HuH-7 (cell line): ENCODE results near the gene KCNAB3.

Experiments used
- DNase-seq: peaks from one replicate; pipeline ENCODE4 v3.0.0; 2011; ENCODE audit warnings: low spot score

Gene KCNAB3

GRCh38 chr17:7897773-7898172 lies 31.9 kb downstream of the KCNAB3 start:
- peak; percentile 46 for DNase-seq

DNA sequence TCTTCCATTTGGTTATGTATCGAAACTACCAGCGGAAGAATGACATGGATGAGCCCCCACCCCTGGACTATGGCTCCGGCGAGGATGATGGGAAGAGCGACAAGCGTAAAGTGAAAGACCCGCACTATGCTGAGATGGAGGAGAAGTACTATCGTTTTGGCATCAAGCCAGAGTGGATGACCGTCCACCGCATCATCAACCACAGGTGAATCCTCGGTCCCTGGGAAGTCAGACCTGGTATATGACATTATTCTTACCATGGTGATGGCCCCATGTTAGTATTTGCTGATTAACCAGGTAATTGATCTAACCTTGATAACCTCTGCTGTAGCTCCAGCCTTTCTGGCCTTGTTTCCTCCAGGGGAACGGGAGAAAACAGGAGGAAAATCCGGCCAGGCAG lies 32.6 kb downstream of the KCNAB3 start:
- no peak for DNase-seq

GRCh38 chr17:7894866-7895265 lies 34.8 kb downstream of the KCNAB3 start:
- no peak for DNase-seq

DNA sequence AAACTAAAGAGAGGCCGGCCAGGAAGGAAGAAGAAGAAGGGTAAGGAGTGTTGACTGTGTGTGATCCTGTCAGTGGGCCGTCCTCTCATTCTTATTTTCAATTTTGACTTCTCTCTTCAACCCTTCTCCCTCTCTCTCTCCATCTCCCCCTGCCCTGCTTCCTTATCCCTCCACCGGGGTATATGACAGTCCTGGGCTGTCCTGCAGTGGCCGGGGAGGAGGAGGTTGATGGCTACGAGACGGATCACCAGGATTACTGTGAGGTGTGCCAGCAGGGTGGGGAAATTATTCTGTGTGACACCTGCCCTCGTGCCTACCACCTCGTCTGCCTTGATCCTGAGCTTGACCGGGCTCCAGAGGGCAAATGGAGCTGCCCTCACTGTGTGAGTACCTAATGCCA lies 35.4 kb downstream of the KCNAB3 start:
- no peak for DNase-seq

- no peak for DNase-seq
Measured at GRCh38 chr17:7893187-7893880, 36.3 kb downstream of the KCNAB3 start.

- no peak for DNase-seq
Measured at GRCh38 chr17:7889166-7889955, 40.3 kb downstream of the KCNAB3 start.

- no peak for DNase-seq
Measured at GRCh38 chr17:7888184-7888920, 41.3 kb downstream of the KCNAB3 start, which contains the start of gene CHD3. Gene CHD3, plus strand, starts transcription at chr17:7888789. Its CDS starts 212 bp downstream, at chr17:7889001.

DNA sequence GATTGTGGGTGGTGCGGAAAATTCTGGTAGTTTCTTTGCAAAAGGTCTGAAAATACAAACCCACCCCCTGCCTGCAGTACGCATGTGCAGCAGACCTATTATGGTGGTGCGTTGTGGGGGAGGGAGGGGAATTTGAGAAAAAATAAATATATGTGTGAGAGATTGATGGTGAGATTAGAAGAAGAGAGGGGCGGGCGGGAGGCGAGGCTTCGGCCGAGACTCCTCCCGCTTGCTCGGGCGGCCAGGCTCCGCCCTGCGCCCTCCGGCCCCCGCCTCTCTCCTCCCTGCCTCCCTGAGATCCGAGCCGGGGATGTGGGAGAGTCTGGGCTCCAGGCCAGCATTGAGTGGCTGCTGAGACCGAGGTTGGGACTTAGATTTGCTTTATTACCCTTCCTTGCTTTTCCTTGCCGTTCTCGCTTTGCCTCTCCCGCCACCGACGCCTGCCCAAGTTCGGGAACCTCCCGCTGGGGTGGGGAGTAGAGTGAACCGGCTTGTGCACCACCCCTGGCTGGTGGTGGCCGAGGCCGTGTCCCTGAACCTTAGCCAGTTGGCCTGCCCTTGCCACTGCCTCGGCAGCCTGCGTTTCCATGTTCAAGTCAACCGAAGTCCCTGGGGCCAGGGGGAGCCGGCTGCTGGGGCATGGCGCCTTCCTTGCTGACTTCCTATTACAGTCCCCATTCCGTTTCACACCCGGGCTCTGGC lies 42.0 kb downstream of the KCNAB3 start:
- peak; percentile 92 for DNase-seq

- no peak for DNase-seq
Measured at GRCh38 chr17:7887038-7887481, 42.6 kb downstream of the KCNAB3 start.

GRCh38 chr17:7886227-7887037 lies 43.2 kb downstream of the KCNAB3 start:
- DNase-seq, result peak; percentile 58

DNA sequence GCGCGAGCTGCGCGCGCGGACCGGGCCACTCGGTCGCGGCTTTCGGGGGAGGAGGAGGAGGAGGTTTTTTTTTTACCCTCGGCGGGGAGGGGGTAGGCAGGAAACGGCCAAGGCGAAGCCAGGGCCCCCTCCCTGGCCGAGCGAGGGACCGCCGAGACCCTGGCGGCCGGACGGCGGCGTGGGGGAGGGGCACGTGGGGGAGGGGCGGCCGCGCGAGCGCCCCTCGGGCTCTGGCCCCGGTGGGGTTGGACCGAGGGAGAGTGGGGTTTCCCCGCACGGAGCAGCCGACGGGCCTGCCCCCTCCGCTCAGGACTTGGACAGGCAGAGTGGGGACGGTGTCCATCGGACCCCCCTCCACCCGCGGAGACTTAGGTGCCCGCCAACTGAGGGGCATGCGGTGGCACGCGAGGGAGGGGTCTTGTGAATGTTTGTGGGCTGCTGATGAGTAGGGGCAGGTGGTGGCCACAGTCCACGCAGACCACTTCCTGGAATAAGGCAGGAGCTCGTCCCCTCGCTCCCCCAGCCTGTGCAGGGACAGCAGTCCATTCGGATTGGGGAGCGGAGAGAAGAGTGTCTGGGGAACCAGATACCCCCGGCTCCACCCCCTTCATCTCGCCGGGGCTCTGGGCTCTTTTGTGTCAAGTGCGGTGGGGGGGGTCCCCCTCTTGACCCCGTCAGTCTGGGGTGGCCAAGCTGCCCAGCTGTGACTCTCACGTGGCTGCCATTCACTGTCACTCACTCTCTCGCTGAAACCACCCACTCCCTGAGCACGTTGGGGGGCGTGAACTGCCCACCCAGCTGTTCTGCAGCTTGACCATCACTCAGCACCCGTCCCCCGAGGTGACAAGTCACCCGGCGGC lies 44.1 kb downstream of the KCNAB3 start:
- peak; percentile 60 for DNase-seq

DNA sequence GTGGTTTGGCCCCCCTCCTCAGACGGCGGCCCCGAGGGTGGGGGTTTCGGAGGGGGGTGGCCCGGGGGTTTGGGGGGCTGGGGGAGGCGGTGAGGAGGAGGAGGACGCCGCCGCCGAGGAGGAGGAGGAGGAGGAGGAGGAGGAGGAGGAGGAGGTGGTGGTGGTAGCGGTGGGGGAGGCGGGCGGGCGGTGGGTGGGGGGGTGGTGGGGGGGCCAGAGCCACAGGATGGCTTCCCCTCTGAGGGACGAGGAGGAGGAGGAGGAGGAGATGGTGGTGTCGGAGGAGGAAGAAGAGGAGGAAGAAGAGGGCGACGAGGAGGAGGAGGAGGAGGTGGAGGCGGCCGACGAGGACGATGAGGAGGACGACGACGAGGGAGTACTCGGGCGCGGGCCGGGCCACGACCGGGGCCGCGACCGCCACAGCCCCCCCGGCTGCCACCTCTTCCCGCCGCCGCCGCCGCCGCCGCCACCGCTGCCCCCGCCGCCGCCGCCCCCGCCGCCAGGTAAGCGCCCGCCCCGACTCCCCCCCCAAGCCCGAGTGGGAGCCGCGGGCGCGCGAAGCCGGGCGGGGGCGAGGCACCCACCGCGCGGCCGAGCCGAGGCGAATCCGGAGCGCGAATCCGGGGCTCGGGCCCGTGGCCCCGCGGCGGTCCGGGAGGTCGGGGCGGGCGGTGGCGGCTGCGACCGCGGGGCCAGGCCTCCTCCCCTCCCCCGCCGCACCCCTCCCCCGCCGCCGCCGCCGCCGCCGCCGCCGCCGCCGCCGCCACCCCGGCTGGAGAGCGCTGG lies 44.9 kb downstream of the KCNAB3 start:
- no peak for DNase-seq

GRCh38 chr17:7883781-7884386 lies 45.8 kb downstream of the KCNAB3 start:
- DNase-seq, result no peak

GRCh38 chr17:7882629-7883028 lies 47.0 kb downstream of the KCNAB3 start:
- no peak for DNase-seq

GRCh38 chr17:7882068-7882467 lies 47.6 kb downstream of the KCNAB3 start:
- DNase-seq, result no peak

DNA sequence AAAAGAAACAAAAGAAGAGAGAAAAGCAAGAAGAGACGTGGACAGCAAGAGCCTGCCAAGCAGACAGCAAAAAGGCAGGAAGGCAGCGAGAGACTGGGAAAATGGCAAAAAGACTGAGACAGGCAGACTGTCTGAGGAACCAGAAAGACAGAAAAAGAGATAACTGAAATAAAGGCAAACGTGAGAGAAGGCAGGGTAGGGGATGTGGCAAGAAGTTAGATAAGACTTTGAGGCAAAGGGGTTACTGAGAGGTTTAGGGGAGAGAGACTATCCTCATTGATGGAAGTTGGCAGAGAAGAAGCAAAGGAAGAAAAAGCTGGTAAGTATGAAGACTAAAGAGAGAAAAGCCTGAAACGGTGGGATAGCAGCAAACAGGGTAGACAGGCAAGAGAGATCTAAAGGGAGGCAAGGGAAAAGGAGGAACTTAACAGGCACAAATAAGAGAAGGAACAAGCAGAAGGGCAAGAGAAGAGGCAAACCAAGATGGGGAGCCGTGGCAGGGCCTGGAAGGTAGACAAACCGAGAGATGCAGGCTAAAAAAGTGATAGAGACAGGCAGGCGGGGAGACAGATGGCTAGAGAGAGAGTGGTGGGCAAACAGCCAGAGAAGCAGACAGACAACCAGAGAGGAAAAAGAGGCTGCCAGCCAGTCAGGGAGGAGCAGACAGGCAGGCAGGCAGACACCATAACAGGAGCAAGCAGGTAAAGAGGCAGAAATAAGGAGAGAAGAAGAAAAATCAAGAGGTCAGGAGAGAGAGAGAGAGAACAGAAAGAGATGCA lies 48.2 kb downstream of the KCNAB3 start:
- no peak for DNase-seq

GRCh38 chr17:7880076-7880868 lies 49.4 kb downstream of the KCNAB3 start:
- no peak for DNase-seq
